AG10803 (cell line): ENCODE data around the gene U2AF2.

Source experiments
- DNase-seq: peaks from one replicate; pipeline ENCODE4 v3.0.0; 2010; ENCODE audit warnings: low read depth
- H3K4me3 ChIP-seq: 2 replicates; pipeline ENCODE4 v1.5.1; 2011; ENCODE audit warnings: mild to moderate bottlenecking, low read length, control low read depth
- CTCF ChIP-seq: conservative IDR thresholded peaks from 2 replicates; pipeline ENCODE4 v1.5.1; 2011; ENCODE audit warnings: mild to moderate bottlenecking, low read length, control low read depth, inconsistent platforms

Gene U2AF2

GRCh38 chr19:55660991-55661390 lies 6.2 kb downstream of the U2AF2 start:
- DNase-seq = no peak
- no peak for TF ChIP-seq CTCF

GRCh38 chr19:55661826-55662225 lies 7.0 kb downstream of the U2AF2 start:
- no peak for TF ChIP-seq CTCF
- H3K4me3 ChIP-seq = no peak overlapping the region

More at GRCh38 chr19:55660991-55661390, 6.2 kb downstream of the U2AF2 start:
- H3K4me3 ChIP-seq = no peak overlapping the region

GRCh38 chr19:55663846-55664536 lies 9.2 kb downstream of the U2AF2 start:
- TF ChIP-seq CTCF = no peak
- no peak overlapping the region for H3K4me3 ChIP-seq
- no peak for DNase-seq

More at GRCh38 chr19:55661826-55662225, 7.0 kb downstream of the U2AF2 start:
- DNase-seq = no peak

- DNase-seq = no peak
- TF ChIP-seq CTCF = no peak
Measured at GRCh38 chr19:55666343-55667005, 11.6 kb downstream of the U2AF2 start.

GRCh38 chr19:55667006-55667381 lies 12.2 kb downstream of the U2AF2 start:
- H3K4me3 ChIP-seq = no peak overlapping the region
- DNase-seq = no peak
- no peak for TF ChIP-seq CTCF

More at GRCh38 chr19:55666343-55667005, 11.6 kb downstream of the U2AF2 start:
- H3K4me3 ChIP-seq = no peak overlapping the region

- no peak overlapping the region for H3K4me3 ChIP-seq
- no peak for TF ChIP-seq CTCF
- no peak for DNase-seq
Measured at GRCh38 chr19:55667511-55667910, 12.7 kb downstream of the U2AF2 start.

- DNase-seq = no peak
- TF ChIP-seq CTCF = no peak
Measured at GRCh38 chr19:55667958-55668357, 13.1 kb downstream of the U2AF2 start.

More at GRCh38 chr19:55667958-55668357, 13.1 kb downstream of the U2AF2 start:
- H3K4me3 ChIP-seq = no peak overlapping the region
